Spinal cord (tissue), 10 donors: ENCODE data around the gene TRAF1. TPM values are rescaled to one million over a fixed set of nuclear protein-coding genes. Genes with fewer than 3 reads are reported as not detected.
"Not testable (repeated sequence)": the region's sequence is repeated elsewhere in the genome, so short reads cannot be mapped to it uniquely, and the experiment has no call there.

ENCODE experiments used
- DNase-seq, 6 donors: peaks; one replicate each; pipeline versions ENCODE4 v3.0.0 to v3.0.0-alpha.2; 2013 to 2015; ENCODE audit warnings: low spot score in 6 of 6, low read depth in 4 of 6
- H3K27ac ChIP-seq: one replicate; pipeline ENCODE4 v1.5.1; 2013; ENCODE audit warnings: low read depth, low read length, control low read depth
- H3K27me3 ChIP-seq: one replicate; pipeline ENCODE4 v1.6.1; 2013; ENCODE audit warnings: low read length; ENCODE audit not compliant: control insufficient read depth, insufficient read depth
- H3K36me3 ChIP-seq: one replicate; pipeline ENCODE4 v1.6.1; 2013; ENCODE audit warnings: low read length; ENCODE audit not compliant: control insufficient read depth, insufficient read depth
- H3K4me1 ChIP-seq: one replicate; pipeline ENCODE4 v1.6.1; 2013; ENCODE audit warnings: low read length; ENCODE audit not compliant: control insufficient read depth, insufficient read depth
- H3K4me3 ChIP-seq: one replicate; pipeline ENCODE4 v1.5.1; 2013; ENCODE audit warnings: low read depth, low read length, control low read depth
- H3K9me3 ChIP-seq: one replicate; pipeline ENCODE4 v1.6.1; 2013; ENCODE audit warnings: low read length; ENCODE audit not compliant: control insufficient read depth, insufficient read depth
- WGBS: methylation state at CpG from one replicate; pipeline ENCODE4 v1.1.5; 2013; ENCODE audit warnings: missing lambda C conversion rate; ENCODE audit not compliant: insufficient coverage; 5-methylcytosine and 5-hydroxymethylcytosine counted together
- long read RNA-seq, 4 donors: transcript quantifications; one replicate each; lab custom pipeline, GENCODE V29; 2026
- polyA plus RNA-seq, 2 donors: library from polyadenylated mRNA; unstranded; fragments of 120-200 nt; gene quantifications; one replicate each; pipeline ENCODE4 v1.2.1, GENCODE V29; 2013; ENCODE audit not compliant: insufficient read length in 2 of 2
- total RNA-seq, 2 donors: library from RNA; depleted of rRNA in 1 of 2; stranded (reverse); fragments of 120-200 nt in 1 of 2; fragments of >200 nt in 1 of 2; gene quantifications; one replicate each; pipeline versions ENCODE4 v1.2.3 to v1.2.4, GENCODE V29; 2013 to 2014
- donor health status: healthy.

TRAF1 gene, protein sequence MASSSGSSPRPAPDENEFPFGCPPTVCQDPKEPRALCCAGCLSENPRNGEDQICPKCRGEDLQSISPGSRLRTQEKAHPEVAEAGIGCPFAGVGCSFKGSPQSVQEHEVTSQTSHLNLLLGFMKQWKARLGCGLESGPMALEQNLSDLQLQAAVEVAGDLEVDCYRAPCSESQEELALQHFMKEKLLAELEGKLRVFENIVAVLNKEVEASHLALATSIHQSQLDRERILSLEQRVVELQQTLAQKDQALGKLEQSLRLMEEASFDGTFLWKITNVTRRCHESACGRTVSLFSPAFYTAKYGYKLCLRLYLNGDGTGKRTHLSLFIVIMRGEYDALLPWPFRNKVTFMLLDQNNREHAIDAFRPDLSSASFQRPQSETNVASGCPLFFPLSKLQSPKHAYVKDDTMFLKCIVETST
- 1 to 10 TPM; 3.5 to 5.4 TPM for total RNA-seq
- 1 to 10 TPM; 5.5 to 6.8 TPM for polyA plus RNA-seq
- long read RNA-seq, donor 1: 0 reads
- long read RNA-seq, donor 2, full-length matches to known transcripts: 1 of 1 reads
- long read RNA-seq, donor 2, partial matches to known transcripts: 0 of 1 reads
- long read RNA-seq, donor 2, other reads (novel, unspliced or antisense): 0 of 1 reads
- long read RNA-seq, donor 3: 0 reads
- long read RNA-seq, donor 4, full-length matches to known transcripts: 2 of 2 reads
- long read RNA-seq, donor 4, partial matches to known transcripts: 0 of 2 reads
- long read RNA-seq, donor 4, other reads (novel, unspliced or antisense): 0 of 2 reads

DNA sequence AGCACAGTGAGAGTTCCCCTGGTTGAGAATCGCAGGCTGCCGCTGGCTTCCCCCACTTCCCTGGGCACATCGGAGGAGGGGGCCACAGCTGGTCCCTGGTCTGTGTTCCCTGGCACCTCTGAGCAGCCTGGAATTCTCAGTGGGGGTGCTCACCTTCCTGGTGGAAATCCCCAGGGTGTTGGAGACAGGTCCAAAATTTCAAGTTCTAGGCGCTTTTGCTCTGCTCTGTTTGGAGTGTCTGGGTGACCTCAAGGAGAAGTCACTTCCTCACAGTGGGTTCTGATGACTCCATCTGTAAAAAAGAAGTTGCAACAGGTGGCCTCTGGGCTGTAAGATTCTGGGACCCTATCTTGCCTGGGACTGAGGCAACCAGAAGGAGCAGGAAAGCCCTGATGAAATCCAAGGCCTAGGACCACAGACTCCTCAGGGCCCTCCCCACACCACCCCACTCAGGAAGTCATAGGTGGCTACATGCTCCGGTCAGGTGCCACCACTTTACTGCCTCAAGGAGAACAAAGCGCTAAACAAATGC is at the start of gene TRAF1:
Gene TRAF1 (minus strand): TSS at position 400 of the 532 bp plus-strand sequence. CDS start 721 bp downstream, outside the sequence.
- Histone ChIP-seq H3K36me3 (no peaks in the 10 kb centered on the region), H3K27me3 (no peaks in the 10 kb centered on the region), H3K27ac (no peak within 1 kb of the TSS), H3K4me3 (no peak within 1 kb of the TSS), H3K9me3 (no peaks in the 10 kb centered on the region), H3K4me1 (peaks cover 10% of the 10 kb centered on the region)
- WGBS: 85% methylated on average over 6 of the region's 6 CpGs
- no peak for DNase-seq

DNA sequence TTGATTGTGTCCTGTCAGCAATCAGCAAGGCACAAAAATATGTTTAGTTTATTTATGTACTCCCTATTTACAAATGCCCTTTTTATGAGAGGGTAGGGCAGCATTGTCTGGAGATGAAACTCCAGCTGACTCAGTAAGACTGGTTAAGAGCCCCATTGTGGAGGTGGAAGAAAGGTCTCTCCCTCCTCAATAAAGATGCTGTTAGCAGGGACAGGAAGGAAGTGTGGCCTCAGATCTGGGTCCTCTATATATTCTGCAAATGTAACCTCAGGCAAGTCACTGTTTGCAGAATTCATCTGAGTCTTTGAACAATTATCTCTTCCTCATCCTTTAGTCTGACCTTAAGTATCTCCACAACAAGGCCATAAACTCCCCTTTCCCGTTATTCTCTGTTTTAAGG is 48.3 kb upstream of the TRAF1 start:
- Histone ChIP-seq H3K27me3 (no peaks in the 10 kb centered on the region), H3K36me3 (no peaks in the 10 kb centered on the region), H3K9me3 (no peaks in the 10 kb centered on the region), H3K4me1 (no peaks in the 10 kb centered on the region), H3K4me3 (no peak overlapping the region), H3K27ac (no peak overlapping the region)
- DNase-seq: peak in 2 of 6 donors; percentile 9 to 14
- WGBS: no CpG with 5 or more reads among the region's 1 CpG

DNA sequence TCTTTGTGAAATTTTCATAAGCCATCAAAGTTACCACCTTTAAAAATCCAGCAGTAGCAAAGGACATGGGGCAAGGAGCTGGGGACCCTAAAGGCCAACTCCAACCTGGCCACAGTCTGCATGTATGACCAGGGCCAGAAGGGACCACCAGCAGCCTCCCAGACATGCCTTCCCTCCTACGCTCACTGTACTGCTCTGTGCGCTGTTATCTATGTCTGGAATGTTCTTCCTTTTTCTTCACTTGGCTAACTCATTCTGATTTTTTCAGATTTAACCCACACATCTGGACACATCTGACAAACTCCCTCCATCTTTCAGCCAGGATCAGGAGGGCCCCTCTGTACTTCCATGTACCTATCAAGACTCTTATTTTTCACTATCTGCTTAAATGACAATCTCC is 47.6 kb upstream of the TRAF1 start:
- Histone ChIP-seq H3K4me1 (no peaks in the 10 kb centered on the region), H3K27me3 (no peaks in the 10 kb centered on the region), H3K36me3 (no peaks in the 10 kb centered on the region), H3K9me3 (no peaks in the 10 kb centered on the region), H3K4me3 (no peak overlapping the region), H3K27ac (no peak overlapping the region)
- WGBS: 92% methylated on average over 2 of the region's 2 CpGs
- no peak for DNase-seq

DNA sequence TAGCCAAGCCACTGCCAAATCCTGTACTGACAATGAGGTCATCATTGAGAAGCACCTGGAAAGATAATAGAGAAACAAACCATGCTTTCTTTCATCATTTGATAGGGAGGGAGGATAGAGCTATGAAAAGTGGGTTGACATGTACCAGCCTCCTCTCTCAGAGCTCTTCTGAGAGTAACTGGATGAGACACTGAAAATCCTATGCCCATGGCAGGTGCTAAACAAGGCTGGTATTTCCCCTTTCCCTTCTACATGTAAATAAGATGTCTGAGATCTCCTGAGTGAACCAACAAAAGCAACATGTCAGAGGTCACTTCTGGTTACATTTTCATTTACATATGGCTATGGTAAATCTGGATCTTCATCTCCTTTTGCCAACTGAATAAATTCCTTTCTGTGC is 45.3 kb upstream of the TRAF1 start:
- Histone ChIP-seq H3K4me3 (no peak overlapping the region), H3K4me1 (peaks cover under 1% of the 10 kb centered on the region), H3K9me3 (no peaks in the 10 kb centered on the region), H3K27ac (no peak overlapping the region), H3K36me3 (no peaks in the 10 kb centered on the region), H3K27me3 (peaks cover 2% of the 10 kb centered on the region)
- DNase-seq: no peak

DNA sequence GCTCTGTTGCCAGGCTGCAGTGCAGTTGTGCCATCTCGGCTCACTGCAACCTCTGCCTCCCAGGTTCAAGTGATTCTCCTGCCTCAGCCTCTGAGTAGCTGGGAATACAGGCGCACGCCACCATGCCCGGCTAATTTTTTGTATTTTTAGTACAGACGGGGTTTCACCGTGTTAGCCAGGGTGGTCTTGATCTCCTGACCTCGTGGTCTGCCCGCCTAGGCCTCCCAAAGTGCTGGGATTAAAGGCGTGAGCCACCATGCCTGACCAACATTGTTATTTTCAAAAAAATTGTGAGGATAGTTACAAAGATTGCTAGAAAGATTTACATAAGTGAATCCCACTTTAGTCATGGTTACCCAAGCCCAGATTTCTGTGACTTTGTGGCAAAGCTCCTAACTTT is 44.9 kb upstream of the TRAF1 start:
- H3K36me3 ChIP-seq, H3K27ac ChIP-seq, H3K4me1 ChIP-seq, DNase-seq, H3K4me3 ChIP-seq, H3K27me3 ChIP-seq, H3K9me3 ChIP-seq: not testable (repeated sequence)
- 91% methylated on average over 8 of the region's 9 CpGs for WGBS

DNA sequence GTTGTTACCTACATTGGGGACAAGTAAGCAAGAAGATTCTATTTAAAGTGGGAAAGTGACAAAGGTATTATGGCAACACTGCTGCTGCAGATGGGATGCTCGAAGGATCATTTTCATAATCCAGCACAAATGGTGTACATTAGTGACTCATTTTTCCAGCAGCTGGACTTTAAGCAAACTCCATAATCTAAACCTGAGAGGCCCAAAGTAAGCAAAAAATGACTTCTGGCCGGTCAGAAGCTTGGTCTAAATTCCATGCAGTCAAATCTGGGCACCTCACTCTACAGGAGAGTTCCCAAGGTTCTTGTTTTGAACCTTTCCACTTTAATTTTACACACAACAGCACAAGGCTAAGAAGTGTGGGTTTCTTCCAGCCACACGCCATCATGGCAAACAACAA is 43.6 kb upstream of the TRAF1 start:
- H3K9me3 ChIP-seq: no peaks in the 10 kb centered on the region
- H3K27me3 ChIP-seq: peaks cover 2% of the 10 kb centered on the region
- DNase-seq: no peak
- peaks cover 9% of the 10 kb centered on the region for H3K4me1 ChIP-seq
- no peak overlapping the region for H3K27ac ChIP-seq
- WGBS: 83% methylated on average over 1 of the region's 3 CpGs
- H3K4me3 ChIP-seq: no peak overlapping the region
- H3K36me3 ChIP-seq: no peaks in the 10 kb centered on the region

DNA sequence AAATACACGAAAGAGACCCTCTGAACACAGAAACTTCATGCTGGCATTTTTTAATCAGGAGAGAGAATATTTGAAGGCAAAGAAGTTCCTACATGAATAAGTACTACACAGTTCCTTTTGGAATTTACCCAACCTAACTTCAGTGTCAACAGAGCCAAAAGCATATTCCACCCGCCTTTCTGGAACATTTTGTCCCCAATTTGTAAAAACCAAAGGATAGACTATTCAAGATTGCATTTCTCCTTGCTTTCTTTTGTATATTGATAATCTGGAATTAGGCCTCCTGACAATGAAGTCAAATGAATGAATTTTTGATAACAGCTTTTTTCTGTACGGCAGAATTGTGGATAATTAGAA is 39.4 kb upstream of the TRAF1 start:
- Histone ChIP-seq H3K27ac (peak overlapping the region; percentile 55), H3K4me3 (no peak overlapping the region), H3K9me3 (no peaks in the 10 kb centered on the region), H3K4me1 (peaks cover 14% of the 10 kb centered on the region), H3K27me3 (peaks cover 2% of the 10 kb centered on the region), H3K36me3 (no peaks in the 10 kb centered on the region)
- DNase-seq: no peak
- no CpG with 5 or more reads among the region's 3 CpGs for WGBS

DNA sequence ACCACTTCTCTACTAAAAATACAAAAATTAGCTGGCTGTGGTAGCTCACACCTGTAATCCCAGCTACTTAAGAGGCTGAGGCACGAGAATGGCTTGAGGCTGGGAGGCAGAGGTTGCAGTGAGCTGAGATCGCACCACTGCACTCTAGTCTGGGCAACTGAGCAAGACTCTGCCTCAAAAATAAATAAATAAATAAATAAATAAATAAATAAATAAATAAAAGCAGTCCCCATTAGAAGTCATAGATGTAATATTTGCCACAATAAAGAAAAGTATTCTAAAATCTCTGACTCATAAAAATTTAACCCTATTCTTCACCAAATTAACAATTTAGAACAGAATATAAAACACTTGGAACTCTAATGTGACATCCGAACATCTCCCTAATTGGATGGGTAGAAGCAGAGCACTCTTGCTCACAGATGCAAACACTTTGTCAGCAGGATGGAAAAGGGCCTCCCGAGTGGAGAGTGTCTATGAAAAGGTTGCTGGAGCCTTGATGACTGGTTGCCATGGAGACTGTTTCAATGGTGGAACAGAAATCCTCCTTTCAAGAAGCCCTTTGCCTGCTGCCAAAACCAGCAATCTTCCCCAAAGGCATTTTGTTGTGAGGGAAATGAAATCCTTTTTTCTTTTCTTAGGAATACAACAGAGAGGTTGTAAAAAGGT is 38.9 kb upstream of the TRAF1 start:
- Histone ChIP-seq H3K27ac (peak overlapping the region; percentile 55), H3K4me1 (peaks cover 14% of the 10 kb centered on the region), H3K4me3 (no peak overlapping the region), H3K27me3 (peaks cover 2% of the 10 kb centered on the region), H3K36me3 (no peaks in the 10 kb centered on the region), H3K9me3 (no peaks in the 10 kb centered on the region)
- peak; percentile 83 to 98 (median 91) for DNase-seq
- WGBS: no CpG with 5 or more reads among the region's 4 CpGs

DNA sequence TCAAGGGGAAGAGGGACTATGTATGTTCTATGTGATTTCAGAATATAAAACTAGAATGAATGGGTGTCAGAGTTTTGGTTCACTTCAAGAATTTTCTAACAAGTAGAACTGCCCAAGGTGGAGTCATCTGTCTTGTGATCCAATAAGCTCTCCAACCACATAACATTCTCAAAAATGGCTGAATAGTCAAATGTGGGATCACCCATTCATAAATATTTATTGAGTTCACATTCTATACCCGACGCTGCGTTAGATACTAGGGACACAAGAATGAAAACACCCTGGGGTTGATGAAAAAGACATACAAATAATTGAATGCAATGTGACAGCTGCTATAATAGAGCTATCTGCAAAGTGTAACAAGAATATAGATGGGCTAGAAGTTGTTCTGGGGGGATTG is 35.3 kb upstream of the TRAF1 start:
- H3K4me1 ChIP-seq: peaks cover 14% of the 10 kb centered on the region
- no peaks in the 10 kb centered on the region for H3K27me3 ChIP-seq
- H3K4me3 ChIP-seq: no peak overlapping the region
- no peak overlapping the region for H3K27ac ChIP-seq
- no peaks in the 10 kb centered on the region for H3K9me3 ChIP-seq
- DNase-seq: no peak
- no peaks in the 10 kb centered on the region for H3K36me3 ChIP-seq
- no CpG with 5 or more reads among the region's 3 CpGs for WGBS
